Left ventricle myocardium superior (tissue), 1 donor: ENCODE measurements around the gene TCERG1L. TPM values are rescaled to one million over a fixed set of nuclear protein-coding genes. Genes with fewer than 3 reads are reported as not detected.

Experiments
- ATAC-seq: fragments of 200-7000 bp; cut with Tn5 transposase; one replicate; pipeline ENCODE4 v1.9.1; 2020; ENCODE audit warnings: mild to moderate bottlenecking, moderate library complexity
- DNase-seq: peaks from one replicate; pipeline ENCODE4 v3.0.0-alpha.2; 2020
- intact Hi-C: fragments of 100-400 bp; cut with micrococcal nuclease; formaldehyde crosslinking; loops from one replicate; pipeline ENCODE4 v1.11.0; 2022
- total RNA-seq: library from RNA; stranded (reverse); fragmentation: NEBNext Ultra II Directional; extraction: Animal tissue kit (Norgen Biotek cat#: 25700); gene quantifications from one replicate; pipeline ENCODE4 v1.2.1, GENCODE V29; 2021
- donor health status: DM: no; HTN: yes; CAD: no; lungs with severe emphysema.

Gene TCERG1L
- total RNA-seq, 1 donor from 2014 or later = not detected

- DNase-seq = no peak
- no peak for ATAC-seq
- intact Hi-C loops = no loop called here
Observed at GRCh38 chr10:131201741-131202515, 109.6 kb downstream of the TCERG1L start.

- DNase-seq = no peak
- no peak for ATAC-seq
- intact Hi-C loops = no loop called here
Observed at GRCh38 chr10:131200856-131201470, 110.6 kb downstream of the TCERG1L start.

GRCh38 chr10:131199646-131200045 is 111.9 kb downstream of the TCERG1L start:
- DNase-seq = no peak
- intact Hi-C loops = no loop called here
- ATAC-seq = no peak

DNA sequence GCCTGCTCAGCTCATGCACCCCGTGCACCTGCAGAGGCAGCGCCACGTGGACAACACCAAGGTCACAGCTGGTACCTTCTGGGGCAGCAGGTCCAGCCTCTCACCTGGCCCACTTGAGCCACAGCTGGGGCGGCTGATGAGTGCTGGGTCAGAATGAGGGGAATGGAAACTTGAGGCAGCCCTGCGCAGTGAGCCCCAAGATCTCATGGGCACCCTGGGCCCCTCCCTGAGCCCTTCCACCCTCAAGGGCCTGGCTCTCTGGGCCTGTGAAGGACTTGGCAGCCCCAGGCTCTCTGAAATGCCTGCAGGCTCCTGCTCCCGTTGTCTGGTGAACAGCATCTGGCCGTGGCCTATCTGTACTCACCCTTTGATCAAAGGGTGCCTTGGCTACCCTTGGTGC is 112.7 kb downstream of the TCERG1L start:
- intact Hi-C loops = no loop called here
- no peak for DNase-seq
- ATAC-seq = no peak

DNA sequence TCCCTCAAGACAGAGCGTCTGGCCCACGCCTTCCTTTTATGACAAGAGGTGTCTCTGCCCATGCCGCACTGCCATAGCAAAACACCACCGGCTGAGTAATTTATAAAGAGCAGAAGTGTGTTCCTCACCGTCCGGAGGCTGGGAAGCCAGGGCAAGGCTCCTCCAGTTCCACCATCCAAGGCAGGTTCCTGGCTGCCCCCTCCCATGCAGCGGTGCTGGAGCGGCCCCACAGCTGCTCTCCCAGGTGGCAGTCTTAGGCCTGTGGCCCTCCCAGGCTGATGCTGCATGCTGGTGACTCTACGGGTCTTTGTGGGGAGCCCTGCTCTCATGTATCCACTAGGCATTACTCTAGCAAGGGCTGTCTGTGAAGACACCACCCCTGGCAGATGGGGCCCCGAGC is 113.1 kb downstream of the TCERG1L start:
- DNase-seq (no peak), ATAC-seq (no peak)
- intact Hi-C loops = no loop called here

- DNase-seq = no peak
- intact Hi-C loops = no loop called here
- ATAC-seq = no peak
Observed at GRCh38 chr10:131196176-131196885, 115.2 kb downstream of the TCERG1L start.

DNA sequence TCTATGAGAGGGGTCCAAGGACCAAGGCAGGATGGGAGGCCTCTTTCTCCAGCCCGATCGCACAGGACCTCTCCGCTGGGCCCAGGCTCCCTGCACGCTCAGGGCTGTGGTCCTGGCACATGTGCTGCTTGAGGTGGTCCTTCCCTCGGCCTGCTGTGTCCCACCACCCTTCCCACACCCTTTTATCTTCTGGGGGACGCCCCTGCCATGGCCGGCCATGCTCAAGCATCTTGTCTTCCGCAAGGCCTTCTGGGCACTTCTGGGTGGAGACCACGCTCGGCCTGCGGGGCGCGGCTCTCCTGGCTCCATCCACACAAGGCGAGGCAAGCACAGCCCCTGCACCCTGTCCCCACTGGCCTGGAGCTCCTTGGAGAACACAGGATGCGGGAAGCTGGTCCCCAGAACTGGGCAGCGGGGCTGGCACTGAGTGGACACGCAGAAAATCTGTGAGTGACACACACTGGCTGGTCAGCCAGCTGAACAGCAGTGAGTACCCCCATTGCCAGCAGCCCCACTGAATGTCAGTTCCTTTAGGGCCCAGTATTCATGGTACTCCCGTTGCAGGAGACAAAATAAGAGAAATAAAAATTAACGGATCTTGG is 115.9 kb downstream of the TCERG1L start:
- ATAC-seq (no peak), DNase-seq (no peak)
- intact Hi-C loops = no loop called here

DNA sequence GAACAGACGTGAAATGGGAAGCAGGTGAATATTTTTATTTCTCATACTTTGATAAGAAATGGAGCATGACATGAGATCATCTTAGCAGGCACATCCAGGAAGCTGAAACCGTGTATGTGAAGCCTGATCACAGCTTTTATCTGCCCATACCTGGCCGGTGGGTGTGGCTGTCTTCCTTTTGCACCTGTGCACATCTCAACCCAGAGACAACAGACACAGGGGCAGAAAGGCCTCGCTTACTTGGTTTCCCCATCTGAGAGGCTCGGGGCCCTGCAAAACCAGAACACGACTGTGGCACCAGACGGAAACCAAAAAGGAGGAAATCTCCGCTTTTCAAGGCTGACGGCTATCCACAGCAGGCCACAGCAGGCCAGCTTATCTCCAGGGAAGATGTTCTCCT is 116.4 kb downstream of the TCERG1L start:
- intact Hi-C loops = no loop called here
- DNase-seq = no peak

DNA sequence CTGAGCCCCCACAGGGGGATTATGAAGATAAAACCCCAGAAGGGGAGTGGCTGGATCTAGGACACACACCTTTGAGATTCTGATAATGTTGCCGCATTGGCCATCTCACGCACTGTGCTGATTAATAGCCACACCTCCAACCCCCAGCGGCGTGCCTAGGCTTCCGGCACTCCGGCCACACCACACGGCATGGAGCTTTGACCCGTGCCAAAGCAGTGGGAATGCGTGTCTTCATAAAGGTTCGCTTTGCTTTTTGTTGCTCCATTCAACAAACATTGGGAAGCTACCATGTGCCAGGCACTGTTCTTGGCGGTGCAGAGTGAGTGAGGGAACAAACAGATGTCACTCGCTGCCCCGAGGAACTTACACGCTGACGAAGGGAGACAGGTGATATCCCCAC is 117.6 kb downstream of the TCERG1L start:
- DNase-seq = no peak

More for the DNA sequence above, 116.4 kb downstream of the TCERG1L start:
- ATAC-seq = no peak

GRCh38 chr10:131188494-131188893 is 123.0 kb downstream of the TCERG1L start:
- intact Hi-C loops = no loop called here
- ATAC-seq (no peak), DNase-seq (no peak)

More for the DNA sequence above, 117.6 kb downstream of the TCERG1L start:
- no peak for ATAC-seq
- intact Hi-C loops = no loop called here

DNA sequence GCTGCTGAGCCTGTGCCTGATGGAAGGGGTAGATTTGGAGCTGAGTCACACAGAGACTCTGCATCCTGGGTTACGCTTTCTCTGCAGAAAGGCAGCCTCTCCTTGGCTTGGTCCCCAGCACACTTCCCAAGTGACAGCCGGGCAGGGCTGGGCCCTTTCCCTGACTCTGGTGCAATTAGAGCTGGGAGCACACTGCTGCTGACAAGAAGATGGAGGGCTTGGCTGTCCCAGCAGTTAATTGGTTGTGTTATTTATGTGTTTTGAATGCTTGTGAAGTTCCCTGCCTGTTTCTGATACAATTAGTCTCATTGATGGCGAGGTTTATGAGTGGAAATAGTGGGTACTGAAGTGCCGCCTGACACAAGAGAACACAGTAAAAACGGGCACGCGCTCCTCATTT is 123.6 kb downstream of the TCERG1L start:
- intact Hi-C loops = no loop called here
- DNase-seq = no peak
- no peak for ATAC-seq

- ATAC-seq = no peak
- intact Hi-C loops = no loop called here
- no peak for DNase-seq
Observed at GRCh38 chr10:131187274-131187673, 124.2 kb downstream of the TCERG1L start.

DNA sequence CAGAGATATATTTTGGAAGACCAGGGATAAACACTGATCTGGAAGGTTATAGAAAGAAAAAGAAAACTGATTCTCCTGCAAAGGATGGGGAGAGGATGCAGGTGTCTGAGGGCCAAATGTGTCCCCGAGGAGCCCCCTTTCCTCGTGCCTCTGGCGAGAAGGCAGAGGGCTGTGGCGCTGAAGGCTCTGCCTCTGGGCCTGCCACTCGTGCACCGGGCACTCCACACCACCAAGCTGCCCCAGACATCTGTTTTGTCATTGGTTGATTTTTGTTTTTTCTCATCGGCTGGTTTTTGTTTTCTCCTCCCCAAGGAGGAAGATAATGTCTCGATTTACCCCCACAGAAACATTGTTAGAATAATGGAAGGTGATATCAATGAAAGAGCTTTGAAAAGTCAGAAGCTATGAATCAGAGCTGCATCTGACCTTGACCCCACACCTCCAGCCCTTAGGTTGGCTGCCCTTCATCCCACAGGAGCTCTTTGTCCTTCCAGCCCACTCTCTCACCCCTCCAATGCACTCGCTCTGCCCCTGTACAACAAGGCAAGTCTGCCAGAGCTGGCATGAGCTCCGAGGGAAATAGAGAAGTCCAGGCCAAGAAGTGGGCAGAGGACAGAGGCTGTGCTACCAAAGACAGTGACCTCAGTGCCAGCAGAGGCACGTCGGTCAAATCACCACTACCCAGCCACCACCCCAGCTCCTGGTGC is 124.8 kb downstream of the TCERG1L start:
- no peak for DNase-seq
- no peak for ATAC-seq
- intact Hi-C loops = no loop called here

DNA sequence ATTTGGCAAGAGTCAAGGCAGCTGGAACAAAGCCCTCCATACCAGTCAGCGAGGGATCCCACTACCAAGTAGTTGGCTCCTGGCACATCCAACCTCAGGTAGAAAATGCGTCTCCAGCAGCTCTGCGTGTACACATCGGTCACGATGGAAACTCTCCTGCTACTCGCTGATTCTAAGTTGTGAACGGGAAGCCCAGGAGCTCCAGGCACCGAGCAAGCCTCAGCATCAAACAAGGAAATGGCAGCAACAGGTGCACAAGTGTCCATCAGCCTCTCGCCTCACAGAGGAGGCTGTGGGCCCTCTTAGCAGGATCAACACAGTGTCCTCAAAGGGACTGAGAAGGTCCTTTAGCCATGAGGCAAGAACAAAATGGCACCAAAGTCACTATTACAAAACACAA is 127.0 kb downstream of the TCERG1L start:
- no peak for ATAC-seq

DNA sequence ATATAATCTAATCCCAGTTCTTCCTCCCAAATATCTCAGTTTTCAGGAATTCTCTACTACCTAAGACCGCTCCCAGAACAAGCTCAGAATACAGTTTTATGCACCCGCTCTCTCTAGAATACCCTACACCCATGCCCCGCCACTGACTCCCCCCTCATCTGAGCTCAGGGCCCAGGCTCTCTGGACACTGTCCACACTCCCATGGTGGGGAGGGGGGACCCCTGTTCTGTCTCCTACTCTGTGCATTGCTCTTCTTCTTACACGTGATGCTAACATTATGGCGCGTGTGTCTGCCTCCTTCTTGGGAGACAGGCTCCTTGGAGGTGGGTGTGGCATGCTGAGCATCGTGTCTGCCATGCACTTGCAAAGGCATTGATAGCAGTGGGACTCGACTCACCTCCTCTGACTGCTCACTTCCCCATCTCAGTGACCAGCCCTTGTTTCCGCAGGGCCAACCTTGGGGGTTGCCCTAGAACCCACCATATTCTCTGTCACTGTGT is 127.9 kb downstream of the TCERG1L start:
- DNase-seq = no peak
- intact Hi-C loops = no loop called here
- no peak for ATAC-seq

More for the DNA sequence above, 127.0 kb downstream of the TCERG1L start:
- DNase-seq = no peak
- intact Hi-C loops = no loop called here

- intact Hi-C loops = no loop called here
- DNase-seq (no peak), ATAC-seq (no peak)
Observed at GRCh38 chr10:131181456-131181855, 130.1 kb downstream of the TCERG1L start.

GRCh38 chr10:131180740-131181415 is 130.6 kb downstream of the TCERG1L start:
- DNase-seq = no peak
- no peak for ATAC-seq
- intact Hi-C loops = no loop called here

- no peak for ATAC-seq
- DNase-seq = no peak
- intact Hi-C loops = no loop called here
Observed at GRCh38 chr10:131180086-131180485, 131.4 kb downstream of the TCERG1L start.

DNA sequence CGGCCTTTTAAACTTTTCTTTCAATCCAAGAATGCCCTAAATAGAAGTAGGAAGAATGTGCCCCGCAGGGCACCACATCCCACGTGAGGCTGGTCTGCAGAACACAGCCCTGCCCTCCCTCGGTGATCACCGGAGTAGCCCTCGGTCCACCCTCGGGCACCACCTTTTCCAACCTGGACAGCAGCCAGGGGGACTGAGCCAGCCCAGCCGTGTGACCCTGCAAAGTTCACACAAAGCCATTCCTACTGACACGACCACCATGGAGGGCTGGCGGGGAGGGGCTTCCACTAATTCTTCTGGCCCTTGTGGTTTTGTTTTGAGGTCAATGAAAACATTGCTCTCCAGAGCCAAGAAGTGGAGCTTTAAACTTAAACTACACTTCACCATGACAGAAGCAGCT is 132.2 kb downstream of the TCERG1L start:
- no peak for ATAC-seq
- DNase-seq = no peak
- intact Hi-C loops = no loop called here
